Measurements from ENCODE around the gene CASKIN2. TPM values are rescaled to one million over a fixed set of nuclear protein-coding genes. Genes with fewer than 3 reads are reported as not detected.
"Not testable (repeated sequence)": the region's sequence is repeated elsewhere in the genome, so short reads cannot be mapped to it uniquely, and the experiment has no call there.

CASKIN2 gene
- total and polyA plus RNA-seq, 2 of the 4 experiments (the other 2 are of a cell fraction), result 2.9 to 6.9 TPM

GRCh38 chr17:75454672-75455071 is 60.7 kb downstream of the CASKIN2 start:
- H3K23ac ChIP-seq (ENCODE audit: low read depth, low read length); H2BK120ac ChIP-seq (ENCODE audit: low read depth, low read length); ATAC-seq (ENCODE audit: low read depth); H3K27me3 ChIP-seq (ENCODE audit: control insufficient read depth, insufficient read depth, low read length); H3K14ac ChIP-seq (replicated peaks; ENCODE audit: low read depth, low read length); H3K4me3 ChIP-seq (ENCODE audit: insufficient read depth, low read depth, low read length); H4K5ac ChIP-seq (ENCODE audit: low read depth, low read length); H4K20me1 ChIP-seq (ENCODE audit: insufficient read depth, low read length); BruUV-seq (replicated peaks); H3K4me1 ChIP-seq (ENCODE audit: control insufficient read depth, insufficient read depth, low read length); H4K91ac ChIP-seq (ENCODE audit: insufficient read depth, low read depth, low read length); H2BK20ac ChIP-seq (ENCODE audit: low read depth, low read length); in situ Hi-C loops (cut with MboI; ENCODE audit: low sequenced_read_pairs); H2BK15ac ChIP-seq (ENCODE audit: low read depth, low read length); H3K4me2 ChIP-seq (ENCODE audit: low read depth, low read length); H2AFZ ChIP-seq (replicated peaks; ENCODE audit: low read length, poor library complexity); H2AK9ac ChIP-seq (replicated peaks; ENCODE audit: low read depth, low read length, poor library complexity); DNase-seq; H3K9me3 ChIP-seq (ENCODE audit: control insufficient read depth, insufficient read depth, low read length); H3K4ac ChIP-seq (ENCODE audit: low read depth, low read length); H3K18ac ChIP-seq (ENCODE audit: low read depth, low read length); H3K56ac ChIP-seq (ENCODE audit: extremely low read depth, insufficient read depth, low read length); intact Hi-C loops (cut with micrococcal nuclease); H3K36me3 ChIP-seq (ENCODE audit: control insufficient read depth, insufficient read depth, low read length); H3K9ac ChIP-seq (ENCODE audit: low read depth, low read length); POLR2A ChIA-PET (ENCODE audit: unreplicated experiment); H3K27ac ChIP-seq (ENCODE audit: insufficient read depth, low read length); CTCF ChIA-PET; dilution Hi-C loops (cut with HindIII; ENCODE audit: low sequenced_read_pairs, unreplicated experiment): not testable (repeated sequence)
- Histone ChIP-seq H2AK5ac (ENCODE audit: low read depth, low read length) (peak overlapping the region; percentile 18; the same call in 1 of the 2 replicates), H3K9me1 (ENCODE audit: insufficient read depth, low read length) (peaks cover 17% of the 10 kb centered on the region), H3K79me1 (ENCODE audit: low read depth in 1 of 2, low read length in 2 of 2) (peaks cover 24 to 32% of the 10 kb centered on the region in 2 experiments), H4K8ac (ENCODE audit: low read depth in 2 of 2, low read length in 2 of 2) (0 out of 4 replicates have a peak overlapping the region, but pooled peaks of 1 of the 2 experiments have one; percentile 16), H2BK5ac (ENCODE audit: low read depth, low read length, poor library complexity, severe bottlenecking) (peak overlapping the region; percentile 63)
- no CpG with 5 or more reads among the region's 3 CpGs for WGBS, 2 experiments (ENCODE audit: extremely low coverage in 2 of 2, insufficient read length in 1 of 2)

Measured in IMR-90 (cell line).